PC-9 (cell line): Measurements from ENCODE around the gene GDPD3.

Experiments
- CTCF ChIP-seq: fragments of 200-600 bp; sonication (generic); conservative IDR thresholded peaks from 2 replicates; pipeline ENCODE4 v1.6.1; 2017; ENCODE audit warnings: mixed run types, antibody characterized with exemption, mild to moderate bottlenecking, moderate library complexity
- EZH2 ChIP-seq: fragments of 200-600 bp; sonication (generic); IDR thresholded peaks from 2 replicates; pipeline ENCODE4 v1.8.0; 2017; ENCODE audit warnings: antibody characterized with exemption, low read depth

- TF ChIP-seq CTCF, result no peak
- TF ChIP-seq EZH2, result no peak
Observed at GRCh38 chr16:30147843-30148510, 34.6 kb upstream of the GDPD3 start.
